ENCODE measurements around the gene IAH1. TPM values are rescaled to one million over a fixed set of nuclear protein-coding genes. Genes with fewer than 3 reads are reported as not detected.
"Not testable (repeated sequence)": the region's sequence is repeated elsewhere in the genome, so short reads cannot be mapped to it uniquely, and the experiment has no call there.

The IAH1 gene
- total RNA-seq, 1 donor from 2014 or later: 40.0 TPM

DNA sequence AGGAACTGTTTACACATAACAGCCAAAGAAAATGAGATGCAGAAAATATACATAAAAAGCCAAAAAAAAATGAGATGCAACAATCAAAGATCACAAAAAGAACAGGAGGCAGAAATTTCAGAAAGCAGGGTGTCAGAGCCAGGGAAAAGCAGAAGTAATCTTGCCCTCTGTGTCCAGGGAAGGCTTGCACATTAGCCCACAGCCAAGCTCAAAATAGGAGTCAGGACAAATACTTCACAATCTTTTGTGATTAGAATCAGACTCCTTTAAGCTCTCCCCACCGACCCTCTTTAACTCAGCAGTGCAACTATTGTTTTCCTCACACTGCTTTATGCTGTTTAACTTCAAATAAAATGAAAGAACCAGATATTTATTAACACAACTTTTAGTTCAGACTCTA, 34.6 kb downstream of the IAH1 start:
- no peak for DNase-seq (ENCODE audit: extremely low spot score in 2 of 2)
- Histone ChIP-seq H3K27me3 (no peaks in the 10 kb centered on the region), H3K36me3 (peaks cover 0 to 56% of the 10 kb centered on the region in 2 donors), H3K4me1 (no peaks in the 10 kb centered on the region), H3K4me3 (no peak overlapping the region), H3K9me3 (no peaks in the 10 kb centered on the region), H3K27ac (no peak overlapping the region)
- TF ChIP-seq POLR2A (IDR thresholded peaks at IDR 0.05): no peak
- TF ChIP-seq CTCF (IDR thresholded peaks at IDR 0.05): no peak
- TF ChIP-seq POLR2AphosphoS5 (IDR thresholded peaks at IDR 0.05; ENCODE audit: insufficient read depth in 1 of 2, low read depth in 1 of 2): no peak
- intact Hi-C loops (cut with DNase I): no loop called here

- H3K9me3 ChIP-seq; H3K4me1 ChIP-seq; H3K27ac ChIP-seq; intact Hi-C loops (cut with DNase I); DNase-seq (ENCODE audit: extremely low spot score in 2 of 2); H3K4me3 ChIP-seq; H3K27me3 ChIP-seq: not testable (repeated sequence)
- H3K36me3 ChIP-seq: peaks cover 0 to 37% of the 10 kb centered on the region in 2 donors
These were observed 39.6 kb downstream of the IAH1 start for GRCh38 chr2:9513946-9514345.

GRCh38 chr2:9517118-9517782, 42.9 kb downstream of the IAH1 start:
- peaks cover 0 to 61% of the 10 kb centered on the region in 2 donors for H3K36me3 ChIP-seq
- intact Hi-C loops (cut with DNase I): no loop called here
- no peak for DNase-seq (ENCODE audit: extremely low spot score in 2 of 2)
- H3K27ac ChIP-seq: no peak overlapping the region
- no peak for TF ChIP-seq POLR2AphosphoS5 (IDR thresholded peaks at IDR 0.05; ENCODE audit: insufficient read depth in 1 of 2, low read depth in 1 of 2)
- TF ChIP-seq POLR2A (IDR thresholded peaks at IDR 0.05): no peak
- no peak for TF ChIP-seq CTCF (IDR thresholded peaks at IDR 0.05)
- H3K27me3 ChIP-seq: no peaks in the 10 kb centered on the region
- H3K4me3 ChIP-seq: no peak overlapping the region
- H3K9me3 ChIP-seq: no peaks in the 10 kb centered on the region
- no peaks in the 10 kb centered on the region for H3K4me1 ChIP-seq

DNA sequence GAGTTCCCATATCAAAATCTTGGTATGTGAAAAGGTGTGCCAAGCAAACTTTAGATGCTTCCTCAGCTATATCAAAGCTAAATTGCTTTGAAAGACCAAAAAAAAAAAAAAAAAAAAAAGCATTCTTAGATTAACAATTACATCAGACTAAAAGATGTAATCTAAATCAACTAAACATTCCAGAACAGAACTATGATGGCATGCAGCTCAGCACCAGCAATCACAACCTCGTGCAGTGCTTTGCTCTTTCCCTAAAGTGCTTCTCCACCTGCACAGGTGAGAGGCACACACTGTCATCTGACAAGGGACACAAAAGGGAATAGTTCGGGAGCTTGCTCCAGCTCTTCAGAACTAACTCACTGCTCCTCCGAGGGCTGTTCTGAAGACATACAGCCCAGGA, 43.8 kb downstream of the IAH1 start:
- peaks cover 0 to 51% of the 10 kb centered on the region in 2 donors for H3K36me3 ChIP-seq
- H3K27me3 ChIP-seq: no peaks in the 10 kb centered on the region
- H3K4me1 ChIP-seq: no peaks in the 10 kb centered on the region
- no peak overlapping the region for H3K4me3 ChIP-seq
- intact Hi-C loops (cut with DNase I): no loop called here
- TF ChIP-seq CTCF (IDR thresholded peaks at IDR 0.05): no peak
- no peak for TF ChIP-seq POLR2A (IDR thresholded peaks at IDR 0.05)
- TF ChIP-seq POLR2AphosphoS5 (IDR thresholded peaks at IDR 0.05; ENCODE audit: insufficient read depth in 1 of 2, low read depth in 1 of 2): no peak
- no peak for DNase-seq (ENCODE audit: extremely low spot score in 2 of 2)
- H3K27ac ChIP-seq: no peak overlapping the region
- no peaks in the 10 kb centered on the region for H3K9me3 ChIP-seq

GRCh38 chr2:9518780-9519179, 44.4 kb downstream of the IAH1 start:
- no peaks in the 10 kb centered on the region for H3K9me3 ChIP-seq
- intact Hi-C loops (cut with DNase I): no loop called here
- DNase-seq (ENCODE audit: extremely low spot score in 2 of 2): no peak
- no peaks in the 10 kb centered on the region for H3K4me1 ChIP-seq
- no peak for TF ChIP-seq POLR2AphosphoS5 (IDR thresholded peaks at IDR 0.05; ENCODE audit: insufficient read depth in 1 of 2, low read depth in 1 of 2)
- TF ChIP-seq POLR2A (IDR thresholded peaks at IDR 0.05): no peak
- no peak for TF ChIP-seq CTCF (IDR thresholded peaks at IDR 0.05)
- H3K4me3 ChIP-seq: no peak overlapping the region
- no peak overlapping the region for H3K27ac ChIP-seq
- H3K27me3 ChIP-seq: no peaks in the 10 kb centered on the region
- H3K36me3 ChIP-seq: peaks cover 0 to 45% of the 10 kb centered on the region in 2 donors

All from vagina (tissue), 2 donors.